Measurements from ENCODE around the gene NHLH2. TPM values are rescaled to one million over a fixed set of nuclear protein-coding genes. Genes with fewer than 3 reads are reported as not detected.

Gene NHLH2
- total RNA-seq, 2 donors from 2014 or later = not detected

- no peak overlapping the region for H3K27ac ChIP-seq
- TF ChIP-seq CTCF (IDR thresholded peaks at IDR 0.05) = no peak
- ATAC-seq (ENCODE audit: insufficient number of reproducible peaks, low FRiP score, low read depth) (no peak), DNase-seq (ENCODE audit: low spot score) (no peak)
- H3K4me1 ChIP-seq (ENCODE audit: control insufficient read depth in 1 of 2, low read depth in 2 of 2) = no peaks in the 10 kb centered on the region
- no peak overlapping the region for H3K4me3 ChIP-seq
- H3K27me3 ChIP-seq (replicated peaks; ENCODE audit: insufficient read depth) = no peaks in the 10 kb centered on the region
- peaks cover 7% of the 10 kb centered on the region for H3K9me3 ChIP-seq
- H3K36me3 ChIP-seq = no peaks in the 10 kb centered on the region
Measured at GRCh38 chr1:115790356-115790755, 50.6 kb downstream of the NHLH2 start.

Other genes with a start within 250 kb of the NHLH2 start
- gene VANGL1, start 199.2 kb downstream of the NHLH2 start, total RNA-seq = 1 to 10 TPM; 6.5 to 8.8 TPM
- gene CASQ2, start 72.4 kb downstream of the NHLH2 start, total RNA-seq = 10 to 100 TPM in 1 of 2 donors, 1 to 10 TPM in 1; 6.6 to 12.5 TPM
- 10 to 100 TPM in 1 of 2 donors, 1 to 10 TPM in 1; 7.3 to 11.9 TPM for gene SLC22A15, start 135.4 kb upstream of the NHLH2 start, total RNA-seq

Measured in thoracic aorta (tissue), 2 donors.